GM18870 (cell line): Measurements from ENCODE around the gene CCDC85A.

Source experiments
- ATAC-seq: cut with Tn5 transposase; IDR thresholded peaks from one replicate; pipeline ENCODE4 v1.9.1; 2021; ENCODE audit warnings: moderate library complexity; ENCODE audit not compliant: unreplicated experiment

Gene CCDC85A

GRCh38 chr2:56192664-56193305, 9.0 kb downstream of the CCDC85A start:
- ATAC-seq = no peak

- no peak for ATAC-seq
These were observed 11.8 kb downstream of the CCDC85A start for GRCh38 chr2:56195563-56195962.

- no peak for ATAC-seq
These were observed 14.0 kb downstream of the CCDC85A start for GRCh38 chr2:56197816-56198215.

GRCh38 chr2:56198936-56199335, 15.1 kb downstream of the CCDC85A start:
- ATAC-seq = no peak

GRCh38 chr2:56199492-56199891, 15.7 kb downstream of the CCDC85A start:
- no peak for ATAC-seq

- no peak for ATAC-seq
These were observed 18.8 kb downstream of the CCDC85A start for GRCh38 chr2:56202381-56203121.

GRCh38 chr2:56204556-56204955, 20.8 kb downstream of the CCDC85A start:
- ATAC-seq = no peak

GRCh38 chr2:56206250-56206649, 22.5 kb downstream of the CCDC85A start:
- no peak for ATAC-seq

GRCh38 chr2:56207760-56208159, 24.0 kb downstream of the CCDC85A start:
- ATAC-seq = no peak

- ATAC-seq = no peak
These were observed 24.6 kb downstream of the CCDC85A start for GRCh38 chr2:56208380-56208779.

- ATAC-seq = no peak
These were observed 25.9 kb downstream of the CCDC85A start for GRCh38 chr2:56209701-56210100.

- ATAC-seq = no peak
These were observed 26.5 kb downstream of the CCDC85A start for GRCh38 chr2:56210291-56210690.

GRCh38 chr2:56211048-56211447, 27.3 kb downstream of the CCDC85A start:
- ATAC-seq = no peak

GRCh38 chr2:56215911-56216310, 32.1 kb downstream of the CCDC85A start:
- ATAC-seq = no peak

- no peak for ATAC-seq
These were observed 33.3 kb downstream of the CCDC85A start for GRCh38 chr2:56217106-56217505.

- no peak for ATAC-seq
These were observed 38.7 kb downstream of the CCDC85A start for GRCh38 chr2:56222481-56222880.

- ATAC-seq = no peak
These were observed 40.5 kb downstream of the CCDC85A start for GRCh38 chr2:56224316-56224715.

GRCh38 chr2:56227811-56228210, 44.0 kb downstream of the CCDC85A start:
- no peak for ATAC-seq

GRCh38 chr2:56229397-56230060, 45.7 kb downstream of the CCDC85A start:
- ATAC-seq = no peak

GRCh38 chr2:56230156-56230555, 46.4 kb downstream of the CCDC85A start:
- no peak for ATAC-seq

GRCh38 chr2:56231361-56231760, 47.6 kb downstream of the CCDC85A start:
- no peak for ATAC-seq

- no peak for ATAC-seq
These were observed 49.1 kb downstream of the CCDC85A start for GRCh38 chr2:56232912-56233311.
